Measurements from ENCODE around the gene LARGE2.

The LARGE2 gene

GRCh38 chr11:45906965-45907611 is 15.4 kb upstream of the LARGE2 start, which contains the start of gene FREY1:
Gene FREY1, minus strand, starts transcription at chr11:45907271. Its CDS starts 26 bp downstream, at chr11:45907245.
- H3K27me3 ChIP-seq (ENCODE audit: insufficient read depth, low read depth, severe bottlenecking), result no peaks in the 10 kb centered on the region
- no peaks in the 10 kb centered on the region for H3K9me3 ChIP-seq (ENCODE audit: severe bottlenecking)
- H3K36me3 ChIP-seq, result peaks cover 56% of the 10 kb centered on the region
- no peak for DNase-seq
- TF ChIP-seq CTCF (IDR thresholded peaks at IDR 0.05; ENCODE audit: low read depth, low read length), result no peak
- H3K27ac ChIP-seq, result peak within 1 kb of the TSS; percentile 42; the same call in 1 of the 2 replicates
- H3K4me3 ChIP-seq (ENCODE audit: low read depth, low read length), result no peak within 1 kb of the TSS

GRCh38 chr11:45907911-45908370 is 14.5 kb upstream of the LARGE2 start:
- H3K27ac ChIP-seq, result peak overlapping the region; percentile 42; the same call in 1 of the 2 replicates
- H3K9me3 ChIP-seq (ENCODE audit: severe bottlenecking), result no peaks in the 10 kb centered on the region
- peaks cover 48% of the 10 kb centered on the region for H3K36me3 ChIP-seq
- no peaks in the 10 kb centered on the region for H3K27me3 ChIP-seq (ENCODE audit: insufficient read depth, low read depth, severe bottlenecking)
- no peak overlapping the region for H3K4me3 ChIP-seq (ENCODE audit: low read depth, low read length)
- no peak for TF ChIP-seq CTCF (IDR thresholded peaks at IDR 0.05; ENCODE audit: low read depth, low read length)
- no peak for DNase-seq

- Histone ChIP-seq H3K36me3 (peaks cover 38% of the 10 kb centered on the region), H3K27me3 (ENCODE audit: insufficient read depth, low read depth, severe bottlenecking) (no peaks in the 10 kb centered on the region), H3K4me3 (ENCODE audit: low read depth, low read length) (no peak overlapping the region), H3K27ac (no peak overlapping the region), H3K9me3 (ENCODE audit: severe bottlenecking) (no peaks in the 10 kb centered on the region)
- no peak for TF ChIP-seq CTCF (IDR thresholded peaks at IDR 0.05; ENCODE audit: low read depth, low read length)
- DNase-seq, result no peak
Observed at GRCh38 chr11:45909594-45910475, 12.6 kb upstream of the LARGE2 start.

- TF ChIP-seq CTCF (IDR thresholded peaks at IDR 0.05; ENCODE audit: low read depth, low read length), result no peak
- Histone ChIP-seq H3K36me3 (peaks cover 36% of the 10 kb centered on the region), H3K27me3 (ENCODE audit: insufficient read depth, low read depth, severe bottlenecking) (no peaks in the 10 kb centered on the region), H3K4me3 (ENCODE audit: low read depth, low read length) (no peak overlapping the region), H3K27ac (no peak overlapping the region), H3K9me3 (ENCODE audit: severe bottlenecking) (no peaks in the 10 kb centered on the region)
- no peak for DNase-seq
Observed at GRCh38 chr11:45910623-45911022, 11.8 kb upstream of the LARGE2 start.

- no peak overlapping the region for H3K4me3 ChIP-seq (ENCODE audit: low read depth, low read length)
Observed at GRCh38 chr11:45913514-45913913, 8.9 kb upstream of the LARGE2 start.

More at GRCh38 chr11:45913514-45913913, 8.9 kb upstream of the LARGE2 start:
- Histone ChIP-seq H3K27me3 (ENCODE audit: insufficient read depth, low read depth, severe bottlenecking) (no peaks in the 10 kb centered on the region), H3K9me3 (ENCODE audit: severe bottlenecking) (no peaks in the 10 kb centered on the region), H3K27ac (no peak overlapping the region), H3K36me3 (peaks cover 29% of the 10 kb centered on the region)
- TF ChIP-seq CTCF (IDR thresholded peaks at IDR 0.05; ENCODE audit: low read depth, low read length), result no peak
- no peak for DNase-seq
